HG03457 (cell line): ENCODE data around the gene RNF114.
"Not testable (repeated sequence)": the region's sequence is repeated elsewhere in the genome, so short reads cannot be mapped to it uniquely, and the experiment has no call there.

Source experiments
- ATAC-seq: cut with Tn5 transposase; IDR thresholded peaks from one replicate; pipeline ENCODE4 v1.9.1; 2021; ENCODE audit warnings: moderate number of reproducible peaks; ENCODE audit not compliant: unreplicated experiment

The RNF114 gene

GRCh38 chr20:49984426-49985153 lies 48.4 kb downstream of the RNF114 start:
- no peak for ATAC-seq

- ATAC-seq: no peak
These were observed 49.0 kb downstream of the RNF114 start for GRCh38 chr20:49985157-49985556.

- ATAC-seq: no peak
These were observed 49.4 kb downstream of the RNF114 start for GRCh38 chr20:49985617-49986016.

- ATAC-seq: no peak
These were observed 49.9 kb downstream of the RNF114 start for GRCh38 chr20:49986049-49986448.

GRCh38 chr20:49987015-49987867 lies 51.0 kb downstream of the RNF114 start:
- no peak for ATAC-seq

- no peak for ATAC-seq
These were observed 51.9 kb downstream of the RNF114 start for GRCh38 chr20:49987868-49988690.

- no peak for ATAC-seq
These were observed 53.3 kb downstream of the RNF114 start for GRCh38 chr20:49989234-49990065.

GRCh38 chr20:49990271-49990720 lies 54.1 kb downstream of the RNF114 start:
- no peak for ATAC-seq

- ATAC-seq: no peak
These were observed 57.1 kb downstream of the RNF114 start for GRCh38 chr20:49993301-49993751.

GRCh38 chr20:49995586-49995985 lies 59.4 kb downstream of the RNF114 start:
- no peak for ATAC-seq

GRCh38 chr20:49998478-49999188 lies 62.4 kb downstream of the RNF114 start:
- ATAC-seq: not testable (repeated sequence)

- ATAC-seq: no peak
These were observed 63.1 kb downstream of the RNF114 start for GRCh38 chr20:49999329-49999728.

GRCh38 chr20:50000548-50001222 lies 64.5 kb downstream of the RNF114 start:
- not testable (repeated sequence) for ATAC-seq

- no peak for ATAC-seq
These were observed 65.7 kb downstream of the RNF114 start for GRCh38 chr20:50001784-50002311.

GRCh38 chr20:50003253-50003656 lies 67.1 kb downstream of the RNF114 start:
- no peak for ATAC-seq
